Measurements from ENCODE around the gene GPR17. TPM values are rescaled to one million over a fixed set of nuclear protein-coding genes. Genes with fewer than 3 reads are reported as not detected.

The GPR17 gene, protein sequence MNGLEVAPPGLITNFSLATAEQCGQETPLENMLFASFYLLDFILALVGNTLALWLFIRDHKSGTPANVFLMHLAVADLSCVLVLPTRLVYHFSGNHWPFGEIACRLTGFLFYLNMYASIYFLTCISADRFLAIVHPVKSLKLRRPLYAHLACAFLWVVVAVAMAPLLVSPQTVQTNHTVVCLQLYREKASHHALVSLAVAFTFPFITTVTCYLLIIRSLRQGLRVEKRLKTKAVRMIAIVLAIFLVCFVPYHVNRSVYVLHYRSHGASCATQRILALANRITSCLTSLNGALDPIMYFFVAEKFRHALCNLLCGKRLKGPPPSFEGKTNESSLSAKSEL
- total RNA-seq (not detected), polyA plus RNA-seq (not detected), total RNA-seq (0 to 0.07 (median 0) reads per million in 6 experiments)

DNA sequence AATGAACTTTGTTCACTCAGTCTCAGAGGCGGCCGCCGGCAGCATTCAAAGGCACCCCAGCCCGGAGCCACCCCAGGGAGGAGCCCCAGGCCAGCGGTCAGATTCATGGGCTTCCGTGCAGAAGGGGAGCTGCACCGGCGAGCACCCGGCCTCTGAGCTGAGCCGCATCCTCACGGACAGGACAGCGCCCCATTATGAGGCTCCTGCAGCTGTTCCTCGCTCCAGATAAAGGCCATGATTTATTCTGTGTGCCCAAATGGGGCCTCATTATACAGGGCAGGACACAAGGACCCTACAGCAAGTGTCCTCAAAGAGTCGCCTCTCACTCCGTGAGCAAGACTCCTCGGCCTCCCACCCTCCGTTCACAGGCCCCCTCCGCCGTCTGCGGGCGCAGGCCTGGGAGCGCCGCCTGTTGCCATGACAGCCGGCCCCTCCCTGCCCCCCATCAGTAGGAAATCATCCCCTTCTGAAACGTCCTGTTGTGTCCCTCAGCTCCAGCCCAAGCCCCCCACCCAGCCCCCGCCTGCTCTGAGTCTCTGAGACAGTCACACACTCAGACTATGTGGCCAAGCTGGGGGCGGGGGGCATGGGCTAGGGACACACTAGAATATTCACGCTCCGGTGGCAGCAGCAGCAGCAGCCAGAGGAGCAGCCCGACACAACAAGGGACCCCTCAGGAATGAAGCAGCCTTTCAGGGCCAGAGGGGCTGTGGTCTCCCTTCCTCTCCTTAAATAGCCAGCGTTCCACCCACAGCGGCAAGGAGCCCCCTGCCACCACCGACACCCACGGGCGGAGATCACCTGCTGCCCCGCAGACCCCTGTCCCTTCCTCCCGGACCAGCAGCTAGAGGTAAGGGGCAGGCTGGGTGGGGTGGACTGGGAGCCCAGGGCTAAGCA lies at the start of gene GPR17:
GPR17 (plus strand) TSS at position 759 of the 897 bp plus-strand sequence. CDS start 4,583 bp downstream, outside the sequence.
- POLR2A ChIA-PET = no interaction called here
- DNase-seq (no peak), ATAC-seq (no peak)
- H3K27ac Mint-ChIP-seq = peak within 1 kb of the TSS in 9 of 10 donors; percentile 16 to 72 (median 57)
- H3K9me3 Mint-ChIP-seq = no peaks in the 10 kb centered on the region
- no peaks in the 10 kb centered on the region for H3K36me3 Mint-ChIP-seq
- H3K4me1 Mint-ChIP-seq = peaks cover 17 to 61% (median 49%) of the 10 kb centered on the region in 4 donors
- no peaks in the 10 kb centered on the region for H3K27me3 Mint-ChIP-seq
- no peak within 1 kb of the TSS for H3K4me3 Mint-ChIP-seq

GRCh38 chr2:127596311-127597045 lies 49.5 kb upstream of the GPR17 start:
- Mint-ChIP-seq H3K9me3 (no peaks in the 10 kb centered on the region), H3K36me3 (no peaks in the 10 kb centered on the region), H3K27ac (peak overlapping the region in 1 of 10 donors; percentile 80), H3K27me3 (no peaks in the 10 kb centered on the region), H3K4me3 (no peak overlapping the region), H3K4me1 (peaks cover 0 to 9% (median 0%) of the 10 kb centered on the region in 4 donors)
- no peak for DNase-seq
- ATAC-seq = no peak
- POLR2A ChIA-PET = no interaction called here

DNA sequence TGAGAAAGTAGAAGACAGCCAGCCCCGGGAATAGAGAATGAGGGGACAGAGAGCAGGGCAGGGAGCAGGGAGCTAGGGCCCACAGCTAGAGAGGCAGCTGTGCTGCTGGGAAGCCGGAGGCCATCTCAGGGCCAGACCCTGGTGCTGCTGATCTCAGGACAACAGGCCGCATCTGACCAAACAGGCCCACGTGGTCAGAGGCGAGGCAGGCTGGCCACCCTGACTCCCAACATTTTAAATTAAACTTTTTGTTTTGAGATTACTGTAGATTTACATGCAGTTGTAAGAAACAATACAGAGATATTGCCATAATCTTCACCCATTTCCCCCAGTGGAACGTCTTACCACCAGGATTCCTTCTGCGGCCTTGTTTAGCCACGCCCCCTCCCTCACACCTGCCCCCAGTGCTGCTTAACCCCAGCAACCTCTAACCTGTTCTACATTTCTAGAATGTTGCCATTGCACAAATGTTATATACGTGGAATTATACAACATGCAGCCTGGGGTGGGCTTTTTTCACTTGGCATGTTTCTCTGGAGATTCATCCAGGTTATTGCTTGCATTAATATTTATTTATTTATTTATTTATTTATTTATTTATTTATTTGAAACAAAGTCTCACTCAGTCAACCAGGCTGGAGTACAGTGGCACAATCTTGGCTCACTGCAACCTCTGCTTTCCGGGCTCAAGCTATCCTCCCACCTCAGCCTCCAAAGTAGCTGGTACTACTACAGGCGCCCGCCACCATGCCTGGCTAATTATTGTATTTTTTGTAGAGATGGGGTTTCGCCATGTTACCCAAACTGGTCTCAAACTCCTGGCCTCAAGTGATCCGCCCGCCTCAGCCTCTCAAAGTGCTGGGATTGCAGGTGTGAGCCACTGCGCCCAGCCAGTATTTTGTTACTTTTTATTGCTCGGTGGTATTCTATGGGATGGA lies 48.6 kb upstream of the GPR17 start:
- Mint-ChIP-seq H3K9me3 (peaks cover 0 to 3% (median 0%) of the 10 kb centered on the region in 9 donors), H3K27me3 (no peaks in the 10 kb centered on the region), H3K36me3 (peaks cover 0 to 1% (median 0%) of the 10 kb centered on the region in 3 donors), H3K4me3 (no peak overlapping the region), H3K27ac (peak overlapping the region in 1 of 10 donors; percentile 80), H3K4me1 (peaks cover 0 to 9% (median 0%) of the 10 kb centered on the region in 4 donors)
- DNase-seq = peak in 1 of 10 donors; percentile 11
- ATAC-seq = no peak
- POLR2A ChIA-PET = no interaction called here

- Mint-ChIP-seq H3K4me1 (peaks cover 0 to 9% (median 0%) of the 10 kb centered on the region in 4 donors), H3K27me3 (no peaks in the 10 kb centered on the region), H3K27ac (no peak overlapping the region), H3K9me3 (peaks cover 0 to 5% (median 1%) of the 10 kb centered on the region in 9 donors), H3K4me3 (no peak overlapping the region), H3K36me3 (peaks cover 0 to 2% (median 0%) of the 10 kb centered on the region in 3 donors)
- DNase-seq = no peak
- no peak for ATAC-seq
- POLR2A ChIA-PET = no interaction called here
These were observed 48.0 kb upstream of the GPR17 start for GRCh38 chr2:127597984-127598380.

GRCh38 chr2:127598711-127599110 lies 47.2 kb upstream of the GPR17 start:
- H3K27me3 Mint-ChIP-seq = no peaks in the 10 kb centered on the region
- peaks cover 0 to 9% (median 0%) of the 10 kb centered on the region in 4 donors for H3K4me1 Mint-ChIP-seq
- peaks cover 0 to 9% (median 5%) of the 10 kb centered on the region in 9 donors for H3K9me3 Mint-ChIP-seq
- no peak overlapping the region for H3K4me3 Mint-ChIP-seq
- H3K27ac Mint-ChIP-seq = no peak overlapping the region
- DNase-seq = no peak
- ATAC-seq = no peak
- H3K36me3 Mint-ChIP-seq = peaks cover 0 to 8% (median 0%) of the 10 kb centered on the region in 3 donors
- POLR2A ChIA-PET = interaction anchor here (1.2 kb wide), 1 partner anchor 40 kb away, joined by 4 read pairs; no protein-coding TSS in a partner anchor

GRCh38 chr2:127599211-127599610 lies 46.7 kb upstream of the GPR17 start:
- POLR2A ChIA-PET = interaction anchor here (1.2 kb wide), 1 partner anchor 40 kb away, joined by 4 read pairs; no protein-coding TSS in a partner anchor
- Mint-ChIP-seq H3K27me3 (no peaks in the 10 kb centered on the region), H3K27ac (no peak overlapping the region)

DNA sequence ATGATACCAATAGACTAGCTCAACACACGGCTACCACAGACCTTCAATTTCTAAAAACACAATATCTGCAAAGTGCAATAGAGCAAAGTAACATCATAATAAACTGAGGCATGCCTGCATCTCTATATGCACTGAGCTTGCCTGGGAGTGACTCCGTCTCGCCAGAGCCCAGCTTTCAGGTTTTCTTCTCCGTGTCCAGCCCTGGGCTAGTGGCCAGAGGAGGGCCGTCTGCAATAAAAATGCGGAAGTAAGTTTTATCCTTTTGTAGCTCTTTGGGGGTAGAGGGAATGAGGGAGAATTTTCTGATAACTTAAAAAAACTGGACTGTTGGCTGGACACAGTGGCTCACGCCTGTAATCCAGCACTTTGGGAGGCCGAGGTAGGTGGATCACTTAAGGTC lies 41.0 kb upstream of the GPR17 start:
- DNase-seq (peak in 1 of 10 donors; percentile 11), ATAC-seq (no peak)
- Mint-ChIP-seq H3K36me3 (peaks cover 0 to 8% (median 0%) of the 10 kb centered on the region in 3 donors), H3K27me3 (no peaks in the 10 kb centered on the region), H3K4me3 (no peak overlapping the region), H3K27ac (peak overlapping the region in 2 of 10 donors; percentile 5 to 21), H3K4me1 (peaks cover 4 to 17% (median 8%) of the 10 kb centered on the region in 4 donors), H3K9me3 (peaks cover 0 to 9% (median 5%) of the 10 kb centered on the region in 9 donors)
- POLR2A ChIA-PET = no interaction called here

More at GRCh38 chr2:127599211-127599610, 46.7 kb upstream of the GPR17 start:
- Mint-ChIP-seq H3K36me3 (peaks cover 0 to 8% (median 0%) of the 10 kb centered on the region in 3 donors), H3K4me3 (no peak overlapping the region), H3K9me3 (peaks cover 0 to 9% (median 5%) of the 10 kb centered on the region in 9 donors), H3K4me1 (peaks cover 0 to 9% (median 2%) of the 10 kb centered on the region in 4 donors)
- no peak for DNase-seq
- ATAC-seq = no peak

- DNase-seq (peak in 1 of 10 donors; percentile 13), ATAC-seq (no peak)
- H3K36me3 Mint-ChIP-seq = peaks cover 0 to 8% (median 0%) of the 10 kb centered on the region in 3 donors
- peaks cover 4 to 17% (median 8%) of the 10 kb centered on the region in 4 donors for H3K4me1 Mint-ChIP-seq
- H3K9me3 Mint-ChIP-seq = peaks cover 0 to 9% (median 5%) of the 10 kb centered on the region in 9 donors
- POLR2A ChIA-PET = no interaction called here
- H3K27me3 Mint-ChIP-seq = no peaks in the 10 kb centered on the region
- H3K4me3 Mint-ChIP-seq = no peak overlapping the region
- no peak overlapping the region for H3K27ac Mint-ChIP-seq
These were observed 40.2 kb upstream of the GPR17 start for GRCh38 chr2:127605691-127606263.

GRCh38 chr2:127606625-127607398 lies 39.1 kb upstream of the GPR17 start:
- POLR2A ChIA-PET = interaction anchor here (1.0 kb wide), 1 partner anchor 15 kb away, joined by 3 read pairs; no protein-coding TSS in a partner anchor
- DNase-seq = no peak
- H3K9me3 Mint-ChIP-seq = peaks cover 0 to 12% (median 5%) of the 10 kb centered on the region in 9 donors
- ATAC-seq = no peak
- H3K27ac Mint-ChIP-seq = no peak overlapping the region
- peaks cover 0 to 8% (median 0%) of the 10 kb centered on the region in 3 donors for H3K36me3 Mint-ChIP-seq
- no peak overlapping the region for H3K4me3 Mint-ChIP-seq
- no peaks in the 10 kb centered on the region for H3K27me3 Mint-ChIP-seq
- peaks cover 4 to 17% (median 8%) of the 10 kb centered on the region in 4 donors for H3K4me1 Mint-ChIP-seq

DNA sequence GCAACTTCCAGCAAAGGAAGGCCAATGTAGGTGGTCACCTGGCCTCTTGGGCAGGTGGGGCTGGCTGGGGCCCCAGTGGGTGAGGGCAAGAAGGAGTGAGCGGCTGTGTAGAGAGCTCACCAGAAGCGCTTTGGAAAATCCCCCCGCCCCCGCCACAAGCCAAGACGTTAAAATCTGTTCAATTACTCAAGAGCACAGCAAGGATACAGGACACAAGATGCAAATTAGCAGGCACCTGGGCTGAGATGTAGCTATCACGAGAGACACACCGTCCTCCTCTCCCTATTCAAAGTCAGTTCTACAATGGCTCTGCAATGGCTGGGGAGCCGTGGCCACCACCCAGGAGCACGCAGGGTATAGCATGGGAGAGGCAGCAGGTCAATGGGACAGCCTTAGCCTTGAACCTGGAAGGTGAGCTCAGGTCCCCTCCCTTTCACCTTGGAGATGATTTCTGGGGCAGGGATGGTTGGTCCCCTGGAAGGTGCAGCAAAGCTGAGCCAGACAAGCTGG lies 38.5 kb upstream of the GPR17 start:
- DNase-seq (peak in 1 of 10 donors; percentile 48), ATAC-seq (no peak)
- peaks cover 4 to 17% (median 8%) of the 10 kb centered on the region in 4 donors for H3K4me1 Mint-ChIP-seq
- peak overlapping the region in 3 of 10 donors; percentile 7 to 32 (median 18) for H3K27ac Mint-ChIP-seq
- H3K4me3 Mint-ChIP-seq = no peak overlapping the region
- POLR2A ChIA-PET = interaction anchor here (1.0 kb wide), 1 partner anchor 14 kb away, joined by 3 read pairs; no protein-coding TSS in a partner anchor
- H3K9me3 Mint-ChIP-seq = peaks cover 0 to 12% (median 5%) of the 10 kb centered on the region in 9 donors
- H3K27me3 Mint-ChIP-seq = no peaks in the 10 kb centered on the region
- H3K36me3 Mint-ChIP-seq = peaks cover 0 to 7% (median 0%) of the 10 kb centered on the region in 3 donors
